GM12878 (cell line): ENCODE measurements around the gene LRP5. TPM values are rescaled to one million over a fixed set of nuclear protein-coding genes. Genes with fewer than 3 reads are reported as not detected.

Experiments used
- BHLHE40 ChIP-seq, 2 experiments: fragments of 450-650 bp in 1 of 2; IDR thresholded peaks; 2 replicates each; pipeline ENCODE4 v1.6.1; 2011 to 2017; ENCODE audit warnings: low read depth in 2 of 2, borderline replicate concordance in 1 of 2, improper control_type of control experiment in 1 of 2, low read length in 1 of 2, mild to moderate bottlenecking in 1 of 2
- BMI1 ChIP-seq: fragments of 450-650 bp; IDR thresholded peaks from 2 replicates; pipeline ENCODE4 v1.6.1; 2016; ENCODE audit warnings: mild to moderate bottlenecking, moderate library complexity, borderline replicate concordance
- BRCA1 ChIP-seq: IDR thresholded peaks from 2 replicates; pipeline ENCODE4 v1.6.1; 2011; ENCODE audit warnings: low read depth, low read length, improper control_type of control experiment
- CBFB ChIP-seq: IDR thresholded peaks from 2 replicates; pipeline ENCODE4 v1.6.1; 2016; ENCODE audit warnings: antibody characterized with exemption, low read depth
- CBX5 ChIP-seq: sonication (generic); IDR thresholded peaks from 2 replicates; pipeline ENCODE4 v1.6.1; 2016; ENCODE audit warnings: low read depth, moderate library complexity, mild to moderate bottlenecking, inconsistent platforms
- CHD2 ChIP-seq: IDR thresholded peaks from 2 replicates; pipeline ENCODE4 v1.6.1; 2011; ENCODE audit warnings: low read depth, low read length, improper control_type of control experiment, borderline replicate concordance
- CREM ChIP-seq: IDR thresholded peaks from 2 replicates; pipeline ENCODE4 v1.6.1; 2014; ENCODE audit warnings: antibody characterized with exemption, low read depth
- CUX1 ChIP-seq: IDR thresholded peaks from 2 replicates; pipeline ENCODE4 v1.6.1; 2012; ENCODE audit warnings: improper control_type of control experiment, low read depth, low read length; ENCODE audit not compliant: insufficient replicate concordance
- EED ChIP-seq: sonication (generic); IDR thresholded peaks from 2 replicates; pipeline ENCODE4 v1.6.1; 2016; ENCODE audit warnings: antibody characterized with exemption, low read depth
- FOXM1 ChIP-seq: IDR thresholded peaks from 2 replicates; pipeline ENCODE4 v1.6.1; 2012; ENCODE audit warnings: low read depth, mild to moderate bottlenecking, inconsistent platforms, low read length, moderate library complexity
- GATAD2B ChIP-seq: fragments of 450-650 bp; conservative IDR thresholded peaks from 2 replicates; pipeline ENCODE4 v1.6.1; 2017; ENCODE audit warnings: low read depth, mild to moderate bottlenecking, moderate library complexity
- IKZF2 ChIP-seq, 2 experiments: fragments of 450-650 bp; IDR thresholded peaks; 2 replicates each; pipeline ENCODE4 v1.6.1; 2017; ENCODE audit warnings: mild to moderate bottlenecking in 2 of 2, moderate library complexity in 2 of 2
- JUND ChIP-seq: IDR thresholded peaks from 2 replicates; pipeline ENCODE4 v1.6.1; 2012; ENCODE audit warnings: low read depth, mild to moderate bottlenecking, low read length, improper control_type of control experiment, moderate library complexity
- MEF2B ChIP-seq: fragments of 450-650 bp; IDR thresholded peaks from 2 replicates; pipeline ENCODE4 v1.6.1; 2018; ENCODE audit warnings: mild to moderate bottlenecking, moderate library complexity; ENCODE audit not compliant: partially characterized antibody, poor library complexity, severe bottlenecking
- MTA2 ChIP-seq: fragments of 450-650 bp; IDR thresholded peaks from 2 replicates; pipeline ENCODE4 v1.6.1; 2016; ENCODE audit warnings: low read depth, mild to moderate bottlenecking, moderate library complexity
- MXI1 ChIP-seq: fragments of 150-350 bp; IDR thresholded peaks from 2 replicates; pipeline ENCODE4 v1.6.1; 2011; ENCODE audit warnings: low read depth, mild to moderate bottlenecking, inconsistent platforms, low read length, improper control_type of control experiment
- NR2F1 ChIP-seq: fragments of 450-650 bp; conservative IDR thresholded peaks from 2 replicates; pipeline ENCODE4 v1.6.1; 2017; ENCODE audit warnings: mild to moderate bottlenecking
- POU2F2 ChIP-seq: IDR thresholded peaks from 3 replicates; pipeline ENCODE4 v1.6.1; 2011; ENCODE audit warnings: low read depth, mild to moderate bottlenecking, low read length, borderline replicate concordance
- RBBP5 ChIP-seq: fragments of 200-600 bp; sonication (generic); conservative IDR thresholded peaks from 2 replicates; pipeline ENCODE4 v1.6.1; 2016
- SMC3 ChIP-seq: IDR thresholded peaks from 2 replicates; pipeline ENCODE4 v1.6.1; 2011; ENCODE audit warnings: low read length, improper control_type of control experiment, borderline replicate concordance
- SREBF1 ChIP-seq: IDR thresholded peaks from 2 replicates; pipeline ENCODE4 v1.6.1; 2012; ENCODE audit warnings: mild to moderate bottlenecking, low read length
- SRF ChIP-seq, 2 experiments: IDR thresholded peaks; 2 replicates each; pipeline ENCODE4 v1.6.1; 2011; ENCODE audit warnings: low read depth in 2 of 2, low read length in 2 of 2, mild to moderate bottlenecking in 1 of 2, moderate library complexity in 1 of 2
- STAT3 ChIP-seq: IDR thresholded peaks from 2 replicates; pipeline ENCODE4 v1.6.1; 2011; ENCODE audit warnings: low read depth, low read length, improper control_type of control experiment
- TAF1 ChIP-seq: IDR thresholded peaks from 2 replicates; pipeline ENCODE4 v1.6.1; 2011; ENCODE audit warnings: mild to moderate bottlenecking, low read depth, low read length, borderline replicate concordance
- ZBED1 ChIP-seq: IDR thresholded peaks from 2 replicates; pipeline ENCODE4 v1.6.1; 2016; ENCODE audit warnings: borderline replicate concordance
- ZNF207 ChIP-seq: fragments of 450-650 bp; IDR thresholded peaks from 2 replicates; pipeline ENCODE4 v1.6.1; 2014; ENCODE audit warnings: antibody characterized with exemption, mild to moderate bottlenecking, borderline replicate concordance
- polyA plus RNA-seq, 11 experiments: library from polyadenylated mRNA; depleted of rRNA in 4 of 11; unstranded in 6 of 11; stranded (reverse) in 5 of 11; fragments of >200 nt; fragmentation: Nextera tagmentation in 4 of 11; fragmentation: Illumina TruSeq in 1 of 11; extraction: Ambion mirVana in 4 of 11; extraction: Trizol in 1 of 11; gene quantifications; 1 replicate in 1 of 11; 2 replicates in 10 of 11; pipeline versions ENCODE4 v1.2.1 to v1.2.3, GENCODE V29; 2011 to 2016; ENCODE audit warnings: inconsistent platforms in 2 of 11, missing spikeins in 2 of 11, low read depth in 1 of 11
- total RNA-seq, 4 experiments: library from RNA; depleted of rRNA in 3 of 4; stranded (reverse); fragments of >200 nt in 3 of 4; fragmentation: Illumina TruSeq in 1 of 4; extraction: Trizol in 1 of 4; gene quantifications; 2 replicates each; pipeline versions ENCODE4 v1.2.1 to v1.2.3, GENCODE V29; 2013 to 2021

The LRP5 gene
- total and polyA plus RNA-seq, 10 of the 15 experiments (the other 5 are each of a cell fraction or from before 2014, with no cell fraction given): 0.37 to 34.0 (median 6.6) TPM

- peak; percentile 78 to 79 for TF ChIP-seq BHLHE40 (IDR thresholded peaks at IDR 0.05; ENCODE audit: borderline replicate concordance in 1 of 2, low read depth in 2 of 2, low read length in 1 of 2)
- peak; percentile 67; the same call in 1 of the 2 replicates for TF ChIP-seq CBX5
- TF ChIP-seq CUX1: peak; percentile 39
- peak; percentile 62 for TF ChIP-seq MEF2B
- 0 out of 2 replicates have a peak, but pooled peaks have one; percentile 65 for TF ChIP-seq ZNF207
- TF ChIP-seq GATAD2B: no peak
- peak; percentile 38; the same call in 1 of the 2 replicates for TF ChIP-seq TAF1
- peak; percentile 28; the same call in 1 of the 2 replicates for TF ChIP-seq SMC3
- peak; percentile 83 for TF ChIP-seq MTA2
- peak; percentile 55; the same call in 1 of the 2 replicates for TF ChIP-seq BMI1
- TF ChIP-seq ZBED1: 0 out of 2 replicates have a peak, but pooled peaks have one; percentile 27
- no peak for TF ChIP-seq SREBF1
- TF ChIP-seq POU2F2: 0 out of 3 replicates have a peak, but pooled peaks have one; percentile 68
- no peak for TF ChIP-seq CREM
- peak; percentile 90 for TF ChIP-seq CHD2
- no peak for TF ChIP-seq RBBP5
- peak; percentile 83 for TF ChIP-seq NR2F1
- no peak; the same call in 1 of the 2 replicates for TF ChIP-seq EED
- TF ChIP-seq IKZF2 (IDR thresholded peaks at IDR 0.05): peak; percentile 83 to 89; a peak in 3 of 4 replicates
- TF ChIP-seq SRF (IDR thresholded peaks at IDR 0.05; ENCODE audit: low read depth in 2 of 2, low read length in 2 of 2): no peak
- no peak for TF ChIP-seq BRCA1
- peak; percentile 86; the same call in 1 of the 2 replicates for TF ChIP-seq MXI1
- peak; percentile 78; the same call in 1 of the 2 replicates for TF ChIP-seq CBFB
- peak; percentile 19; the same call in 1 of the 2 replicates for TF ChIP-seq STAT3
- TF ChIP-seq FOXM1: peak; percentile 41; the same call in 1 of the 2 replicates
- no peak for TF ChIP-seq JUND
These were observed 46.1 kb upstream of the LRP5 start (continued) for GRCh38 chr11:68266121-68266891.
